GM18858 (cell line): ENCODE measurements around the gene AGBL5.
"Not testable (repeated sequence)": the region's sequence is repeated elsewhere in the genome, so short reads cannot be mapped to it uniquely, and the experiment has no call there.

ENCODE experiments used
- ATAC-seq: cut with Tn5 transposase; IDR thresholded peaks from one replicate; pipeline ENCODE4 v1.9.1; 2021; ENCODE audit not compliant: unreplicated experiment

The AGBL5 gene

DNA sequence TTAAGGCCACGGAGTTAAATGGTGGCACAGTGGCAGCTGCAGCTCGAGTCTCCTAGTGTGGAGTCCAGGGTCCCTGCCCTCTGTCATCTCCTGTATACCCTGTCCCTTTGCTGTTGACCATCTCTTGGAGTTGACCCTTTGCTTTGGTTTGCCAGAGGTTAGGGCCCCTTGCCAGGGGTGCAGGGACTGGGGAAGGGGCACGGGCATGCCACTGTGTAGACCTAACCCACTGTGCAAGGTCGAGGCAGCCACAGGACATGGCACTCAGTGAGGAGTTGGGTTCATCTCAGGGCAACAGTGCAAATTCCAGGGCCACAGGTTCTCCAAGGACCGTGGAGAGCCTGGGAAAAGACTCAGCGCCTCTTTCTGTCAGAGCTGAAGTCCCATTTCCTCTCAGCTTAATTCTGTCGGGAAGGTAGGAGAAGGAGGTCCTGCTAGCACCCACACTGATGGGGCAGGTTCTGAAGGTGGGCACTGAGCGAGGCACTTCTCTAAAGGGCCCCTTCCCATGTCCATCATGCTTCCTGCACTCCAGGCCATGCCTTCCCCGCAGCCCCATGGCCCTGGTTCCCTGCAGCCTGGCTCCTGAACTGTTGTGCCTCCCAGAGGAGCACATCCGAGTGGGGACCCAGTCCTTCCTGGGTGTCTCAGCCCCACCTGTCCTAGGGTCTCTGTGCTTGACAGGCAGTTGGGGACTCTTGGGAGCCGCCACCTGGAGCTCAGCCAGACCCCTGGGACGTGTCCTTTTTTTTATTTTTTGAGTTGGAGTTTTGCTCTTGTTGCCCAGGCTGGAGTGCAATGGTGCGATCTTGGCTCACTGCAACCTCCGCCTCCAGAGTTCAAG is 37.9 kb downstream of the AGBL5 start:
- ATAC-seq: no peak

DNA sequence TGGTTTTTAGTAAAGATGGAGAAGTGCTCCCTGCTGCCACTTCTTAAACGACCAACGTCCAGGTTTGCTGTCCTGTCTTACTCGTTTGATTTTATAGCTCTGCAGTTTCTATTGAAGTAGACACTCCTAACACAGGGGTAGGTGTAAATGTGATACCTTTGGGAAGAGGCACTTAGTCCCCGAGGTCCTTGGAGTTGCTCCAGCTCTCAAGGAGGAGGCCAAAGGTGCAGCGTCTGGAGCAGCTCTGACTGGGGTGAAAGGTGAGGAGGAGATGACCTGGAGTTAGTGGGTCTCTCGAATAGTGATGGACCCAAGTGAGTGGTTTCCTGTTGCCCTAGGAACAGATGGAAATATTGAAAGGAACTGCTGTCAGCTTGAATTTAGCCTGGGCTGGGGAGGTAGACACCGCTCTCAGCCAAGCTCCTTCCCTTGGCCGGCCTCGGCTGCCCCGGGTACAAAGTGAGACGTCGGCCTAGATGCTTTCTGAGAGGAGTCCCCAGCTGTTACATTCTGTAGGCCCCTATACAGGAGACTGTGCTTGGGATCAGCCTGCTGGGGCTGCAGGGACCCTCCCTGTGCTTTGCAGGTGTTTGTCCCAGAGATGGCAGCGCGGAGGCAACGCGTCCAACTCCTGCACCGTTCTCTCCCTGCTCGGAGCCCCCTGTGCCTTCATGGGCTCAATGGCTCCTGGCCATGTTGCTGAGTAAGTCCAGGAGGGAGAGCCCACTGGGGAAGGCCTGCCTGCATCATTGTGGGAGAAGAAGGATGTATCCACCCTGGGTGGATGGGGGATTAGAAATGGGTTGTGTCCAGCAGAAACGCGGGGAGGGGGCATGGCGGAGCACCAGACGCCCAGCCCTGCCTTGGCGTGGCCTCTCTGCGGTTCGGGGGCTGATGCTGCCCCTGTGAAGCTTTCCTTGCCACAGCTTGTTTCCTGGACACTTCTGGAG is 40.6 kb downstream of the AGBL5 start:
- no peak for ATAC-seq

- ATAC-seq: no peak
These were observed 41.4 kb downstream of the AGBL5 start for GRCh38 chr2:27092696-27093429.

- no peak for ATAC-seq
These were observed 42.2 kb downstream of the AGBL5 start for GRCh38 chr2:27093430-27094352.

DNA sequence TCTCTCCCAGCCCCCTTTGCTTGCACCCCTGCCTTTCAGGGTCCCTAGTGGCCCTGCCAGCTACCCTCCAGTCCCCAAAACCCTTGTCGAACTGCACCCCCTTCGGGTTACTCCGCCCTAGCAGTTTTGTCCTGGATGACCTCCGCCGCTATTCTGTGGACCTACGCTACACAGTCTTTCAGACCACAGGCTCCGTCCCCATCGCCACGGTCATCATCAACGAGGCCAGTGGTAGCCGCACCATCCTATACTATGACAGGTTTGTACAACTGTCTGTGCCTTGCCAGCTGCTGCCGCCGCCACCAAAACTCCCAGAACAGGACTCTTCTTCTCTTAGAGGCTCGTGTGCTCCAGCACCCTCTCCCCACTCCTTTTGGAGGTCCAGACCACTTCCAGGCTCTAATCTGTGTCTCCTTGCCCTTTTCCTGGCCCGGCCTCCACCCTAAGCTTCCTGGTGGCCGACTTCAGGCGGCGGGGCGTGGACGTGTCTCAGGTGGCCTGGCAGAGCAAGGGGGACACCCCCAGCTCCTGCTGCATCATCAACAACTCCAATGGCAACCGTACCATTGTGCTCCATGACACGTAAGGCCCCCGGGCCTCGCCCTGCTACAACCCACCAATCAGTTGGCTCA is 43.0 kb downstream of the AGBL5 start:
- no peak for ATAC-seq

GRCh38 chr2:27095427-27095744 is 43.9 kb downstream of the AGBL5 start:
- no peak for ATAC-seq

- no peak for ATAC-seq
These were observed 44.5 kb downstream of the AGBL5 start for GRCh38 chr2:27095745-27096651.

DNA sequence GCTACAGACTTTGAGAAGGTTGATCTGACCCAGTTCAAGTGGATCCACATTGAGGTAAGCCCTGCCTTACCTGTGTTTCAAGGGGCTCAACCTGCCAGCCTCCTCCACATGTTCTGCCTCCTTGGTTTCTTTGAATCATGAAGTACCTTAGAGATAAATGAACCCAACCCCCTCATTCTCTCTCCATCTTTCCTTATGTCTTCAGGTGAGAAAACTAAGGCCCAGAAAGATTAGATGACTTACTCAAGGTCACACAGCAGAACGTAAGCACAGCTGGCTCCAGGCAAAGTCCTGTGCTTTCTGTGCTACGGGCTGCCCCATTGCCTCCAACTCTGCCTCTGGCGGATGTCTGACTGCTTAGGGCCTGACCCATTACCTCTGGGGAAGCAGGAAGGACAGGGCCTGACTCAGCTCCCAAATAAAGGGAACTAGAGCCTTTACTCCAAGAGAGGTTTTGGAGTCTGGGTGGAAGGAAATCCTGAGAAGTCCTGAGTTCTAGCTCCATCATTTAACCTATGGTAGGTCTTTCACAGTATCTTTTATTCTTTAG is 45.4 kb downstream of the AGBL5 start:
- ATAC-seq: no peak

GRCh38 chr2:27097341-27097740 is 45.9 kb downstream of the AGBL5 start:
- no peak for ATAC-seq

DNA sequence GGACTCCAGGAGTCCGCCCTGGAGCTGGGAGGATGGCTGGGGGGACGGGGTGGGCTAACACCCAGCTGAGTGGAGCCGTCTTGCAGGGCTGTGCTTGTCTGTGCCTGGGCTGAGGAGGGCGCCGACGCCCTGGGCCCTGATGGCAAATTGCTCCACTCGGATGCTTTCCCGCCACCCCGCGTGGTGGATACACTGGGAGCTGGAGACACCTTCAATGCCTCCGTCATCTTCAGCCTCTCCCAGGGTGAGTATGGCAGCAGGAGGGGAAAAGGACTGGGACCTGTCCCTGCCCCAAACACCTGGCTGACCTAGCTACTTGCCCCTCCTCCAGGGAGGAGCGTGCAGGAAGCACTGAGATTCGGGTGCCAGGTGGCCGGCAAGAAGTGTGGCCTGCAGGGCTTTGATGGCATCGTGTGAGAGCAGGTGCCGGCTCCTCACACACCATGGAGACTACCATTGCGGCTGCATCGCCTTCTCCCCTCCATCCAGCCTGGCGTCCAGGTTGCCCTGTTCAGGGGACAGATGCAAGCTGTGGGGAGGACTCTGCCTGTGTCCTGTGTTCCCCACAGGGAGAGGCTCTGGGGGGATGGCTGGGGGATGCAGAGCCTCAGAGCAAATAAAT is 48.0 kb downstream of the AGBL5 start:
- ATAC-seq: no peak

DNA sequence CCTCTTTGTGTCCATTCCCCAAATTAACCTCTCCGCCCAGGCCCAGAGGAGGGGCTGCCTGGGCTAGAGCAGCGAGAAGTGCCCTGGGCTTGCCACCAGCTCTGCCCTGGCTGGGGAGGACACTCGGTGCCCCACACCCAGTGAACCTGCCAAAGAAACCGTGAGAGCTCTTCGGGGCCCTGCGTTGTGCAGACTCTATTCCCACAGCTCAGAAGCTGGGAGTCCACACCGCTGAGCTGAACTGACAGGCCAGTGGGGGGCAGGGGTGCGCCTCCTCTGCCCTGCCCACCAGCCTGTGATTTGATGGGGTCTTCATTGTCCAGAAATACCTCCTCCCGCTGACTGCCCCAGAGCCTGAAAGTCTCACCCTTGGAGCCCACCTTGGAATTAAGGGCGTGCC is 48.6 kb downstream of the AGBL5 start:
- ATAC-seq: no peak

DNA sequence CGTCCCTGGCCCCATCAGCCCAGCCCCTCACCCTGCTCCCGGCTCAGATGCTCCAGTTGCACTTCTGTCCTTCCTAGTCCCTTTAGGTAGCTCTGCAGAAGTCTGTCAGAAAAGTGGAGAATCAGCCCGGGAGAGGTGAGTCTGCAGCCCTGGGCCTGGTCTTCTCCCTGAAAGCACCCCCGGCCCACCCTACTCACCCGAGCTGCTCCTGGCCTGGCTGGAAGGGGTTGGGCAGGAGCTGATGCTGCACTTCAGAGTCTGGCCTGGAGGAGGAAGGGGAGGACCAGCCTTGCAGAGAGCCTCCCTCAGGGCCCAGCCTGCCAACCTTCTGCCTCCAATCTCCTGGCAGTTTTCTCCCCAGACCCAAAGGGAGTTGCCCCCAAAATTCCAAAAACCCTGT is 50.9 kb downstream of the AGBL5 start:
- no peak for ATAC-seq

DNA sequence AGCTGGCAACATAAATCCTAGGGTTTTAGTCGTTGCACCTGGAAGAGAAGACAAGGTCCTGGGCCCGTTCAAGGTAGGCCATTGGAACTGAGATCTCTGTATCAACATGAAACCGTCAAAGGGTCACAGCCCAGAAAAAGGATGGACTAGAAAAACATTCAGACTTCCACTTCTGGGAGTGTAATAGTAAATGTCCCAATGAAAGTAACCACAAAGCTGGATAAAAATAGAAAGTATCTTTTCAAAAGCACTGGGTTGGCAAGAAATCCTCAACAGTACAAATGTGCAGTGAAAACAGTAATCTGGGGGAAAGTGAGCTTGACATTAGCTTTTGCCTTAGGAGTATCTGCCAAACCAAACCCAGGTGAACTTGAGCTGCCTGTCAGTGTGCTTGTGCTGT is 54.5 kb downstream of the AGBL5 start:
- no peak for ATAC-seq

DNA sequence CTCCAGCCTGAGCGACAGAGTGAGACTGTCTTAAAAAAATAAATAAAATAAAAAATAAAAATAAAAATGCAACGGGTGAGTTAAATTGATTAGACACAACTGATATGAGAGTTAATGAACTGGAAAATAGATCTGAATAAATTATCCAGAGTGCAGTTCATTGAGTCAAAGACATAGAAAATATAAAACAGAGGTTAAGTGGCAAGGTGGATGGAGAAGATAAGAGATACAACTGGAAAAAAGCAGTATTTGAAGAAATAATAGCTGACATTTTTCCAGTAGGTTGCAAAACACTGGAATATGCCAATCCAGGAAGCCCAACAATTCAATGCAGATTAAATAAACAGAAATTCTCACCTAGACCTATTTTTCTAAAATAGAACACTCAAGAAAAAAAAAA is 56.8 kb downstream of the AGBL5 start:
- no peak for ATAC-seq

GRCh38 chr2:27109083-27109482 is 57.6 kb downstream of the AGBL5 start:
- ATAC-seq: no peak

GRCh38 chr2:27110603-27111352 is 59.3 kb downstream of the AGBL5 start:
- ATAC-seq: not testable (repeated sequence)

- ATAC-seq: not testable (repeated sequence)
These were observed 60.1 kb downstream of the AGBL5 start for GRCh38 chr2:27111392-27112078.
